Neural cell (in vitro differentiated cells): Measurements from ENCODE around the gene CFAP97D1. TPM values are rescaled to one million over a fixed set of nuclear protein-coding genes. Genes with fewer than 3 reads are reported as not detected.

Experiments used
- H2AFZ ChIP-seq: fragments of 200-600, 300-800 bp; sonication (generic), shearing (Covaris generic); 2 replicates; pipeline ENCODE4 v1.6.0; 2014; ENCODE audit warnings: low read depth, mild to moderate bottlenecking, antibody characterized with exemption, low read length, moderate library complexity
- H3F3A ChIP-seq: fragments of 200-600 bp; shearing (Covaris generic); 2 replicates; pipeline ENCODE4 v1.6.1; 2016; ENCODE audit warnings: mild to moderate bottlenecking, moderate library complexity, mixed read lengths, antibody characterized with exemption, low read length; ENCODE audit not compliant: insufficient read depth, poor library complexity, severe bottlenecking
- H3K27ac ChIP-seq: fragments of 200-600, 300-800 bp; sonication (generic), shearing (Covaris generic); 2 replicates; pipeline ENCODE4 v1.5.1; 2014; ENCODE audit warnings: mild to moderate bottlenecking, low read length, moderate library complexity
- H3K27me3 ChIP-seq: fragments of 300-800, 200-600 bp; sonication (generic), shearing (Covaris generic); 2 replicates; pipeline ENCODE4 v1.6.0; 2014; ENCODE audit warnings: mild to moderate bottlenecking, low read depth, low read length, moderate library complexity; ENCODE audit not compliant: insufficient read depth
- H3K36me3 ChIP-seq: fragments of 300-800, 200-600 bp; sonication (generic), shearing (Covaris generic); 2 replicates; pipeline ENCODE4 v1.5.1; 2014; ENCODE audit warnings: mild to moderate bottlenecking, antibody characterized with exemption, low read length, moderate library complexity; ENCODE audit not compliant: insufficient read depth
- H3K4me2 ChIP-seq: fragments of 300-800, 200-600 bp; sonication (generic), shearing (Covaris generic); 2 replicates; pipeline ENCODE4 v1.6.0; 2014; ENCODE audit warnings: mild to moderate bottlenecking, low read length
- H3K4me3 ChIP-seq: fragments of 300-800, 200-600 bp; sonication (generic), shearing (Covaris generic); 2 replicates; pipeline ENCODE4 v1.5.1; 2014; ENCODE audit warnings: mild to moderate bottlenecking, low read length, moderate library complexity
- H3K79me2 ChIP-seq: fragments of 200-600 bp; shearing (Covaris generic); replicated peaks from 2 replicates; pipeline ENCODE4 v1.6.0; 2014; ENCODE audit warnings: mild to moderate bottlenecking, low read length, moderate library complexity; ENCODE audit not compliant: insufficient read depth
- H3K9ac ChIP-seq: fragments of 300-800, 200-600 bp; sonication (generic), shearing (Covaris generic); 2 replicates; pipeline ENCODE4 v1.6.1; 2016; ENCODE audit warnings: mild to moderate bottlenecking, low read length, mixed read lengths
- H3K9me2 ChIP-seq: fragments of 200-600 bp; shearing (Covaris generic); 2 replicates; pipeline ENCODE4 v1.6.1; 2016; ENCODE audit warnings: mild to moderate bottlenecking, low read length, mixed read lengths; ENCODE audit not compliant: insufficient read depth
- H3K9me3 ChIP-seq: fragments of 200-600, 300-800 bp; sonication (generic), shearing (Covaris generic); 2 replicates; pipeline ENCODE4 v1.6.1; 2016; ENCODE audit warnings: mild to moderate bottlenecking, mixed run types, low read length, moderate library complexity, mixed read lengths
- H4K20me1 ChIP-seq: fragments of 200-600 bp; shearing (Covaris generic); 2 replicates; pipeline ENCODE4 v1.6.1; 2016; ENCODE audit warnings: mild to moderate bottlenecking, mixed run types; ENCODE audit not compliant: insufficient read depth
- EP300 ChIP-seq: fragments of 450-650 bp; conservative IDR thresholded peaks from 2 replicates; pipeline ENCODE4 v1.6.1; 2014; ENCODE audit warnings: antibody characterized with exemption, mild to moderate bottlenecking, moderate library complexity; ENCODE audit not compliant: poor library complexity, severe bottlenecking
- EZH2 ChIP-seq: fragments of 200-600, 300-800 bp; shearing (Covaris generic), sonication (generic); IDR thresholded peaks from 2 replicates; pipeline ENCODE4 v1.6.1; 2014; ENCODE audit warnings: antibody characterized with exemption, low read length, borderline replicate concordance, mild to moderate bottlenecking; ENCODE audit not compliant: insufficient read depth, poor library complexity, severe bottlenecking
- MXI1 ChIP-seq: fragments of 450-650 bp; conservative IDR thresholded peaks from 2 replicates; pipeline ENCODE4 v1.6.1; 2014; ENCODE audit warnings: antibody characterized with exemption, mild to moderate bottlenecking; ENCODE audit not compliant: poor library complexity, severe bottlenecking
- POLR2AphosphoS5 ChIP-seq: IDR thresholded peaks from 2 replicates; pipeline ENCODE4 v1.6.1; 2012
- RAD21 ChIP-seq: fragments of 450-650 bp; conservative IDR thresholded peaks from 2 replicates; pipeline ENCODE4 v1.6.1; 2014; ENCODE audit warnings: antibody characterized with exemption, mild to moderate bottlenecking, moderate library complexity
- SMC3 ChIP-seq: fragments of 450-650 bp; conservative IDR thresholded peaks from 2 replicates; pipeline ENCODE4 v1.6.1; 2014; ENCODE audit warnings: antibody characterized with exemption, mild to moderate bottlenecking, moderate library complexity; ENCODE audit not compliant: poor library complexity
- TAF1 ChIP-seq: IDR thresholded peaks from 2 replicates; pipeline ENCODE4 v1.6.1; 2012; ENCODE audit warnings: low read depth
- polyA plus RNA-seq: library from polyadenylated mRNA; depleted of rRNA; stranded (reverse); fragments of >200 nt; gene quantifications from 2 replicates; pipeline ENCODE4 v1.2.3, GENCODE V29; 2014
- TF ChIP-seq, protein P1 (sequence below): fragments of 450-650 bp; IDR thresholded peaks from 2 replicates; pipeline ENCODE4 v1.5.1; 2014; ENCODE audit warnings: antibody characterized with exemption, mild to moderate bottlenecking, moderate library complexity; ENCODE audit not compliant: poor library complexity, severe bottlenecking
- TF ChIP-seq, protein P2 (sequence below): IDR thresholded peaks from 2 replicates; pipeline ENCODE4 v1.6.1; 2012; ENCODE audit warnings: borderline replicate concordance

CFAP97D1 gene
- polyA plus RNA-seq, 1 donor from 2014 or later: 0.09 TPM

DNA sequence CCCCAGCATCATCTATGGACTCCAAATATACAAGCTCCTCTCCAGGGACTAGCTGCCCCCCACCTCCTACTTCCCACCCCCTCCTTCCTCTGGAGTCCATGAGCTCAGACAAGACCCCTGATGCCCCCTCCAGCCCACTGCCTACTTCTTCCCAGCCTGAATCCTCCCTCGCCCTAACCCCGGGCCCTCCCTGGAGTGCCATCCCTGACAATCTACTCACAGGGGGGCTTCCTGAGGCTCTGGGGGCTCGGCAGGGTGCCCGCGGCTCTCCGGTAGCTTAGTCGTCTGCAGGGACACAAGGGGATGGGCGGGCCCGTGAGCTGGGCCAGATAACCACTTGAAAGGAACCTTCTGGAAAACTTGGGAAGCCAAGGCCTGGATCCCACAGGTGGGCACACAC, 37.6 kb downstream of the CFAP97D1 start:
- H2AFZ ChIP-seq: no peak overlapping the region
- H3K79me2 ChIP-seq: no peaks in the 10 kb centered on the region
- H3K36me3 ChIP-seq: peaks cover 2% of the 10 kb centered on the region

DNA sequence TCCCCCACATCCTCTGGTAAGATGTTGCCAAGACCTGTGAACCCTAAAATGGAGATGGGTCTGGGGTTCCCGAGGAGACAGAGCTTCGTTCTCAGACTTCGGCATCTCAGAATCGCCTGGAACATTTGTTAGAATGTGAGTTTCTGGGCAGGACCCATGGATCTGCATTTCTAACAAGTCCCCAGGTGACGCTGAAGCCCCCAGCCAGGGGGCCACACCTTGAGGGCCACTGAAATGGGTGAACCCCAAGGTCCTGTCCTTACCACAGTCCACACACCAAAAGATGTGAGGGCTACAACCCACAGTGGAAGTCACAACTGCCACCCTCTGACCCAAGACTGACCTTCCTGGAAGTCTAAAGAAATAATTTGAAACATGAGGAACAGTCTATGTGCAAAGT, 38.7 kb downstream of the CFAP97D1 start:
- H3K79me2 ChIP-seq: no peaks in the 10 kb centered on the region
- H3K27ac ChIP-seq: no peak overlapping the region
- TF ChIP-seq SMC3 (no peak), POLR2AphosphoS5 (no peak), MXI1 (no peak), EZH2 (no peak), EP300 (no peak), TAF1 (no peak), RAD21 (no peak)
- TF ChIP-seq, protein P1, sequence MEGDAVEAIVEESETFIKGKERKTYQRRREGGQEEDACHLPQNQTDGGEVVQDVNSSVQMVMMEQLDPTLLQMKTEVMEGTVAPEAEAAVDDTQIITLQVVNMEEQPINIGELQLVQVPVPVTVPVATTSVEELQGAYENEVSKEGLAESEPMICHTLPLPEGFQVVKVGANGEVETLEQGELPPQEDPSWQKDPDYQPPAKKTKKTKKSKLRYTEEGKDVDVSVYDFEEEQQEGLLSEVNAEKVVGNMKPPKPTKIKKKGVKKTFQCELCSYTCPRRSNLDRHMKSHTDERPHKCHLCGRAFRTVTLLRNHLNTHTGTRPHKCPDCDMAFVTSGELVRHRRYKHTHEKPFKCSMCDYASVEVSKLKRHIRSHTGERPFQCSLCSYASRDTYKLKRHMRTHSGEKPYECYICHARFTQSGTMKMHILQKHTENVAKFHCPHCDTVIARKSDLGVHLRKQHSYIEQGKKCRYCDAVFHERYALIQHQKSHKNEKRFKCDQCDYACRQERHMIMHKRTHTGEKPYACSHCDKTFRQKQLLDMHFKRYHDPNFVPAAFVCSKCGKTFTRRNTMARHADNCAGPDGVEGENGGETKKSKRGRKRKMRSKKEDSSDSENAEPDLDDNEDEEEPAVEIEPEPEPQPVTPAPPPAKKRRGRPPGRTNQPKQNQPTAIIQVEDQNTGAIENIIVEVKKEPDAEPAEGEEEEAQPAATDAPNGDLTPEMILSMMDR: no peak
- TF ChIP-seq, protein P2, sequence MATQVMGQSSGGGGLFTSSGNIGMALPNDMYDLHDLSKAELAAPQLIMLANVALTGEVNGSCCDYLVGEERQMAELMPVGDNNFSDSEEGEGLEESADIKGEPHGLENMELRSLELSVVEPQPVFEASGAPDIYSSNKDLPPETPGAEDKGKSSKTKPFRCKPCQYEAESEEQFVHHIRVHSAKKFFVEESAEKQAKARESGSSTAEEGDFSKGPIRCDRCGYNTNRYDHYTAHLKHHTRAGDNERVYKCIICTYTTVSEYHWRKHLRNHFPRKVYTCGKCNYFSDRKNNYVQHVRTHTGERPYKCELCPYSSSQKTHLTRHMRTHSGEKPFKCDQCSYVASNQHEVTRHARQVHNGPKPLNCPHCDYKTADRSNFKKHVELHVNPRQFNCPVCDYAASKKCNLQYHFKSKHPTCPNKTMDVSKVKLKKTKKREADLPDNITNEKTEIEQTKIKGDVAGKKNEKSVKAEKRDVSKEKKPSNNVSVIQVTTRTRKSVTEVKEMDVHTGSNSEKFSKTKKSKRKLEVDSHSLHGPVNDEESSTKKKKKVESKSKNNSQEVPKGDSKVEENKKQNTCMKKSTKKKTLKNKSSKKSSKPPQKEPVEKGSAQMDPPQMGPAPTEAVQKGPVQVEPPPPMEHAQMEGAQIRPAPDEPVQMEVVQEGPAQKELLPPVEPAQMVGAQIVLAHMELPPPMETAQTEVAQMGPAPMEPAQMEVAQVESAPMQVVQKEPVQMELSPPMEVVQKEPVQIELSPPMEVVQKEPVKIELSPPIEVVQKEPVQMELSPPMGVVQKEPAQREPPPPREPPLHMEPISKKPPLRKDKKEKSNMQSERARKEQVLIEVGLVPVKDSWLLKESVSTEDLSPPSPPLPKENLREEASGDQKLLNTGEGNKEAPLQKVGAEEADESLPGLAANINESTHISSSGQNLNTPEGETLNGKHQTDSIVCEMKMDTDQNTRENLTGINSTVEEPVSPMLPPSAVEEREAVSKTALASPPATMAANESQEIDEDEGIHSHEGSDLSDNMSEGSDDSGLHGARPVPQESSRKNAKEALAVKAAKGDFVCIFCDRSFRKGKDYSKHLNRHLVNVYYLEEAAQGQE: no peak
- no peaks in the 10 kb centered on the region for H3K9me2 ChIP-seq
- H3K36me3 ChIP-seq: no peaks in the 10 kb centered on the region
- no peak overlapping the region for H3K4me2 ChIP-seq
- no peak overlapping the region for H2AFZ ChIP-seq
- no peaks in the 10 kb centered on the region for H3K27me3 ChIP-seq
- no peaks in the 10 kb centered on the region for H4K20me1 ChIP-seq
- H3F3A ChIP-seq: no peaks in the 10 kb centered on the region
- H3K9ac ChIP-seq: no peak overlapping the region
- no peaks in the 10 kb centered on the region for H3K9me3 ChIP-seq
- H3K4me3 ChIP-seq: no peak overlapping the region

More for the DNA sequence above, 37.6 kb downstream of the CFAP97D1 start:
- no peak overlapping the region for H3K4me3 ChIP-seq
- no peaks in the 10 kb centered on the region for H3K9me2 ChIP-seq
- no peak overlapping the region for H3K27ac ChIP-seq
- H3F3A ChIP-seq: no peaks in the 10 kb centered on the region
- no peak overlapping the region for H3K4me2 ChIP-seq
- H3K27me3 ChIP-seq: no peaks in the 10 kb centered on the region
- no peaks in the 10 kb centered on the region for H3K9me3 ChIP-seq
- TF ChIP-seq, protein P1: no peak
- TF ChIP-seq RAD21 (no peak), TAF1 (no peak), MXI1 (no peak), EP300 (no peak), EZH2 (no peak), SMC3 (no peak), POLR2AphosphoS5 (no peak)
- TF ChIP-seq, protein P2: no peak
- no peak overlapping the region for H3K9ac ChIP-seq
- no peaks in the 10 kb centered on the region for H4K20me1 ChIP-seq
